22Rv1 (cell line): Measurements from ENCODE around the gene CHIT1.

Source experiments
- CTCF ChIP-seq: fragments of 450-650 bp; IDR thresholded peaks from 2 replicates; pipeline ENCODE4 v1.5.1; 2017; ENCODE audit warnings: mild to moderate bottlenecking
- ZFX ChIP-seq: fragments of 450-650 bp; IDR thresholded peaks from 2 replicates; pipeline ENCODE4 v1.6.1; 2017; ENCODE audit warnings: antibody characterized with exemption, borderline replicate concordance

GRCh38 chr1:203181586-203182386 lies 47.7 kb downstream of the CHIT1 start:
- no peak for TF ChIP-seq CTCF
- no peak for TF ChIP-seq ZFX
